ENCODE data around the gene SART3. TPM values are rescaled to one million over a fixed set of nuclear protein-coding genes. Genes with fewer than 3 reads are reported as not detected.
"Not testable (repeated sequence)": the region's sequence is repeated elsewhere in the genome, so short reads cannot be mapped to it uniquely, and the experiment has no call there.

SART3 gene
- total RNA-seq, 2 donors from 2014 or later, result 33.4 to 44.4 TPM

DNA sequence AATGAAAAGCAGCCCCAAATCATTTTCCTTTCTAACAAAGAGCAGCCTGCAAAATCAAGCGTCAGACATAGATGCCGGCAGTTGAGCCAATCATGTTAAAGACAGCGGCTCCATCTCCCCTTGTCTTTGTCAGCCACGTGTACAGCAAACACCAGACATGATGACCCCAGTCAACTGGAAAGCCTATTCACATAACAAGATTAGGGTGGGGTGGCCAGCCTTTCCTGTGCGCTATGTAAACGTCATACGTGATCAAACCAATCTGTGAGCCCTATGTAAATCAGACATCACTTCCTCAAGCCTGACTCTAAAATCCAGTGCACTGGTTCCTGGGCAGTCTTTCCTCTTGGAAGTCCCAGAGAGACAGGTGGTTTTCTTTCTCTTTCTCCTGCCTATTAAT is 55.8 kb downstream of the SART3 start:
- Histone ChIP-seq H3K27ac (no peak overlapping the region), H3K9me3 (peaks cover 0 to 14% of the 10 kb centered on the region in 2 donors), H3K27me3 (no peaks in the 10 kb centered on the region), H3K36me3 (no peaks in the 10 kb centered on the region), H3K4me1 (no peaks in the 10 kb centered on the region), H3K4me3 (no peak overlapping the region)
- DNase-seq (ENCODE audit: low spot score), result no peak
- TF ChIP-seq, protein P1, sequence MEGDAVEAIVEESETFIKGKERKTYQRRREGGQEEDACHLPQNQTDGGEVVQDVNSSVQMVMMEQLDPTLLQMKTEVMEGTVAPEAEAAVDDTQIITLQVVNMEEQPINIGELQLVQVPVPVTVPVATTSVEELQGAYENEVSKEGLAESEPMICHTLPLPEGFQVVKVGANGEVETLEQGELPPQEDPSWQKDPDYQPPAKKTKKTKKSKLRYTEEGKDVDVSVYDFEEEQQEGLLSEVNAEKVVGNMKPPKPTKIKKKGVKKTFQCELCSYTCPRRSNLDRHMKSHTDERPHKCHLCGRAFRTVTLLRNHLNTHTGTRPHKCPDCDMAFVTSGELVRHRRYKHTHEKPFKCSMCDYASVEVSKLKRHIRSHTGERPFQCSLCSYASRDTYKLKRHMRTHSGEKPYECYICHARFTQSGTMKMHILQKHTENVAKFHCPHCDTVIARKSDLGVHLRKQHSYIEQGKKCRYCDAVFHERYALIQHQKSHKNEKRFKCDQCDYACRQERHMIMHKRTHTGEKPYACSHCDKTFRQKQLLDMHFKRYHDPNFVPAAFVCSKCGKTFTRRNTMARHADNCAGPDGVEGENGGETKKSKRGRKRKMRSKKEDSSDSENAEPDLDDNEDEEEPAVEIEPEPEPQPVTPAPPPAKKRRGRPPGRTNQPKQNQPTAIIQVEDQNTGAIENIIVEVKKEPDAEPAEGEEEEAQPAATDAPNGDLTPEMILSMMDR (IDR thresholded peaks at IDR 0.05), result no peak

DNA sequence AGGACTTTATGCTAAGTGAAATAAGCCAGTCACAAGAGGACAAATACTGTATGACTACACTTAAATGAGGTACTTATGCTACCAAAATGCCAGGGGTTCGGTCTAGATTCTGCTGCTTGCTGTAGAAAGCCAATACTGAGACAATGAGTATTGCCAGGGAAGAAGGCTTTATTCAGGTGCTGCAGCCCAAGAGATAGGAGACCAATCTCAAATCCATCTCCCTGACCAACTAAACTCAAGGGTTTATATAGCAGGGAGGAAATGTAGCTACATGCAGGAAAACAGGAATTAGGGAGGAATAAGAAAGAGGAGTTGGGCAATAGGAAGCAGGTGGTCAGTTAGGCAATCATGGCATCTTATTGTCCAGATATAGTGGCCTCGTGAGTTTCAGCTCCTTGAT is 58.1 kb downstream of the SART3 start:
- H3K9me3 ChIP-seq, result peaks cover 0 to 10% of the 10 kb centered on the region in 2 donors
- no peaks in the 10 kb centered on the region for H3K4me1 ChIP-seq
- DNase-seq (ENCODE audit: low spot score), result no peak
- TF ChIP-seq, protein P1 (IDR thresholded peaks at IDR 0.05), result no peak
- H3K27me3 ChIP-seq, result no peaks in the 10 kb centered on the region
- H3K27ac ChIP-seq, result no peak overlapping the region
- no peak overlapping the region for H3K4me3 ChIP-seq
- no peaks in the 10 kb centered on the region for H3K36me3 ChIP-seq

DNA sequence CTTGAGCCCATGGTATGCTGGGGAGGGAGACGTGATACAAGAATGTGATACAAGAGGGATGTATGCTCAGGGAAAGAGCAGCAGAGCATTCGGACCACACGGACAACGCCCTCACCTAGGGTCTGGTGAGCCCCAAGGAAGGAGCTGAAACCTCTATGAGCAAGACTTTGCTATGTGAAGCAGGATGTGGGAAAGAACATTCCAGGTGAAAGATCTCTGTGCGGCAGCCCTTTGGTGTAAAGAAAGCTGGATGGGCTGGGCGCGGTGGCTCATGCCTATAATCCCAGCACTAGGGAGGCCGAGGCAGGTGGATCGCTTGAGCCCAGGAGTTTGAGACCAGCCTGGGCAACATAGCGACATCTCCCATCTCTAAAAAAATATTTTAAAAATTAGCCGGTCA is 62.8 kb downstream of the SART3 start:
- no peaks in the 10 kb centered on the region for H3K4me1 ChIP-seq
- TF ChIP-seq, protein P1 (IDR thresholded peaks at IDR 0.05), result no peak
- no peaks in the 10 kb centered on the region for H3K36me3 ChIP-seq
- H3K27ac ChIP-seq, result no peak overlapping the region
- H3K9me3 ChIP-seq, result peaks cover 0 to 3% of the 10 kb centered on the region in 2 donors
- H3K4me3 ChIP-seq, result no peak overlapping the region
- no peak for DNase-seq (ENCODE audit: low spot score)
- H3K27me3 ChIP-seq, result no peaks in the 10 kb centered on the region

DNA sequence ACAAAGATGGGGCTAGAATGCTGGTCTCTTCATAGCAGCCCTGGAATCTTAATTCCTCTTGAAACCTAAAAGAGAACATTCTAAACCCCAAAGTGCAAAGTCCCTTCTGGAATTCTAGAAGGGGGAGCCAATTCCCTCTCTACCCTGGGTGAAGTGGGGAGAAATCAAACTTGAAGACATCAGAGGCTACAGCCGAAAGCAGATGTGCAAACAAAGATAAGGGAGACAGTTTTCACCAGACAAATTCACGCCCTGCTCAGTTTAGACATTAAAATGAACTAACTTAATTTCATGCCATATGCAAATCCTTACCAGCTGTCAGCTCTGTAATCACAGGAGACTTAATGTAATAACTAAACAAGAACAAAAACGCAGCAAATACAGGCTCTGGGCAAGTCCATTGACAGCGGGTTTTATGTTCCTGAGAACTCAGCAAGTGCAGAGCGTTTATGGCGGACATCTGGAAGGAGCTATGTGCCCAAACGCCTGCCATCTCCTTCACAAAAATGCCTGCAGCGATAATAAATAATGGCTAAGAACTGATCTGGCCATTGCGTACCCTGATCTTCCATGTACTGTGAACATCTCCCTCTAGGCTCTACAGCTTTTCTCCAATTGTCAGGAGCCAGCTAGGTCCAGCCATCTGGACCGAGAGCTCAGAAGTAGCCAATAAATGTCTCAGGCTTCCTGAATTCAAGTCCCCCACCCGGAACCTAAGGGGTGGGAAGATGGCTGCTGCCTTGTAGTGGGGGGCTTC is 65.0 kb downstream of the SART3 start:
- H3K36me3 ChIP-seq, result no peaks in the 10 kb centered on the region
- H3K4me1 ChIP-seq, result no peaks in the 10 kb centered on the region
- no peak overlapping the region for H3K4me3 ChIP-seq
- DNase-seq (ENCODE audit: low spot score), result no peak
- H3K27ac ChIP-seq, result no peak overlapping the region
- no peaks in the 10 kb centered on the region for H3K27me3 ChIP-seq
- H3K9me3 ChIP-seq, result no peaks in the 10 kb centered on the region
- TF ChIP-seq, protein P1 (IDR thresholded peaks at IDR 0.05), result no peak

DNA sequence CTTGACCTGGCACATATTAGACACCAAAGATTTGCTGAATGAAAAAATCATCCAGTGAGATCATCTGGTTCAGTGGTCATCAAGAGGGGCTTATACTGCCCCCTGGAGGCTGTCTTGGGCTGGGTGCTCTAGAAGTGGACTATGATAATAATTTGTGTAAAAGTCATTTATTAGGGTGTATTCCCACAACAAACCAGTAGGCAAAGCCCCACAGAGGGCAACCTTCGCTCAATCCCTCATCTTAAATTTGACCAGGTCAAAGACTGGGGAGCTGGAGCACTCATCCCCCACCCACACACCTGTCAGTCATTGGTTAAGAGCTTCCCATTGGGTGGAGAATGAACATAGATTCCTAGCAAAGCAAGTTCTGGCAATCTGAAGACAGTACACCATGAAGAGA is 65.9 kb downstream of the SART3 start:
- Histone ChIP-seq H3K36me3 (no peaks in the 10 kb centered on the region), H3K27me3 (no peaks in the 10 kb centered on the region), H3K4me3 (no peak overlapping the region), H3K4me1 (no peaks in the 10 kb centered on the region), H3K27ac (no peak overlapping the region), H3K9me3 (no peaks in the 10 kb centered on the region)
- DNase-seq (ENCODE audit: low spot score), result no peak
- TF ChIP-seq, protein P1 (IDR thresholded peaks at IDR 0.05), result peak; percentile 15 to 57

DNA sequence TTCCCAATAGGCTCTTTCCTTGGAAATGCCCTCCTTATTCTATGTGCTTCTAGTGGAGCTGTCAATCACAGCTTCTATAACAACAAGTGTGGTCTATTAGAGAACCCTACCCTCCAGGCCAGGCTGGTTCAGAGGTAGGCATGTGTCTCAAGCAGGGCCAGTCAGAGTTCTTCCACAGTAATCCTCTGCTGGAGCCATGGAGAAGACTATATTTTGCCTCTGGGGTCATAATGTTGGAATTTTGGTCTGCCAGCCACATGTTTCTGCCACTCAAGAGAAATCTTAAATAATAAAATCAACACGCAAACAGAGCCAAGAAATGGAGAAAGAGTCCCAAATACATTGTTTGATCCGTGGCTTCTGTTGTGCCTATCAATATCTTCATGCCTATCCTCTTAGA is 69.7 kb downstream of the SART3 start:
- no peaks in the 10 kb centered on the region for H3K4me1 ChIP-seq
- TF ChIP-seq, protein P1 (IDR thresholded peaks at IDR 0.05), result no peak

DNA sequence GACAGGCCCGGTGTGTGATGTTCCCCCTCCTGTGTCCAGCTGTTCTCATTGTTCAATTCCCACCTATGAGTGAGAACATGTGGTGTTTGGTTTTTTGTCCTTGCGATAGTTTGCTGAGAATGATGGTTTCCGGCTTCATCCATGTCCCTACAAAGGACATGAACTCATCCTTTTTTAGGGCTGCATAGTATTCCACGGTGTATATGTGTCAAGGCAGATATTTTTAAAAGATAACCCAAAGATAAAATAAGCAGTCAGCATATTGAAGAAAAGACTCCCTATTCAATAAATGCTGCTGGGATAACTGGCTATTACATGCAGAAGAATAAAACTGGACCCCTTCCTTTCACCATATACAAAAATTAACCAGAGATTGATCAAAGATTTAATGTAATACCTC is 73.9 kb downstream of the SART3 start:
- H3K9me3 ChIP-seq; H3K36me3 ChIP-seq; DNase-seq (ENCODE audit: low spot score); H3K27me3 ChIP-seq; H3K4me3 ChIP-seq; H3K27ac ChIP-seq; H3K4me1 ChIP-seq: not testable (repeated sequence)

More for the DNA sequence above, 69.7 kb downstream of the SART3 start:
- peaks cover 0 to 7% of the 10 kb centered on the region in 2 donors for H3K9me3 ChIP-seq
- no peaks in the 10 kb centered on the region for H3K27me3 ChIP-seq
- H3K27ac ChIP-seq, result no peak overlapping the region
- DNase-seq (ENCODE audit: low spot score), result no peak
- no peak overlapping the region for H3K4me3 ChIP-seq
- H3K36me3 ChIP-seq, result no peaks in the 10 kb centered on the region

DNA sequence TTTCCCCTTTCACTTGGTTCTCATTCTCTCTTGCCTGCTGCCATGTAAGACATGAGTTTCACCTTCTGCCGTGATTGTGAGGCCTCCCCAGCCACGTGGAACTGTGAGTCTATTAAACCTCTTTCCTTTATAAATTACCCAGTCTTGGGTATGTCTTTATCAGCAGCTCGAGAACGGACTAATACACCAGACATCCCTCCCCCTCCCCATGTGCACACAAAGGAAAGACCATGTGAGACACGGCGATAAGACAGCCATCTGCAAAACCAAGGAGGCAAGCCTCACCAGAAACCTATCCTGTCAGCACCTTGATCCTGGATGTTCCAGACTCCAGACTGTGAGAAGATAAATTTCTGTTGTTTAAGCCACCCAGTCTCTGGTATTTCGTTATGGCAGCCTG is 75.6 kb downstream of the SART3 start:
- H3K4me1 ChIP-seq; H3K4me3 ChIP-seq; H3K27me3 ChIP-seq; H3K36me3 ChIP-seq; H3K9me3 ChIP-seq; H3K27ac ChIP-seq; DNase-seq (ENCODE audit: low spot score): not testable (repeated sequence)

Measured in right atrium auricular region (tissue), 2 donors.